MM.1S (cell line): ENCODE data around the gene RAB11FIP4.

Experiments used
- DNase-seq: peaks from one replicate; pipeline ENCODE4 v3.0.0-alpha.2; 2015
- H2AFZ ChIP-seq: fragments of 300-600 bp; sonication (generic); 2 replicates; pipeline ENCODE4 v1.6.0; 2016; ENCODE audit warnings: antibody characterized with exemption, low read length
- H3F3A ChIP-seq: fragments of 300-600 bp; sonication (generic); 2 replicates; pipeline ENCODE4 v1.6.1; 2016; ENCODE audit warnings: mild to moderate bottlenecking, antibody characterized with exemption, low read length, moderate library complexity, mixed read lengths; ENCODE audit not compliant: insufficient read depth
- H3K27ac ChIP-seq: fragments of 300-600 bp; sonication (generic); 2 replicates; pipeline ENCODE4 v1.5.1; 2016; ENCODE audit warnings: mild to moderate bottlenecking, low read length
- H3K27me3 ChIP-seq: fragments of 300-600 bp; sonication (generic); replicated peaks from 2 replicates; pipeline ENCODE4 v1.6.0; 2016; ENCODE audit warnings: low read length; ENCODE audit not compliant: insufficient read depth
- H3K36me3 ChIP-seq: fragments of 300-600 bp; sonication (generic); replicated peaks from 2 replicates; pipeline ENCODE4 v1.6.1; 2016; ENCODE audit warnings: mild to moderate bottlenecking, low read length, mixed read lengths; ENCODE audit not compliant: insufficient read depth
- H3K4me1 ChIP-seq: fragments of 300-600 bp; sonication (generic); 2 replicates; pipeline ENCODE4 v1.6.1; 2016; ENCODE audit warnings: low read length, mixed read lengths
- H3K4me2 ChIP-seq: fragments of 300-600 bp; sonication (generic); 2 replicates; pipeline ENCODE4 v1.6.0; 2016; ENCODE audit warnings: low read depth, low read length
- H3K4me3 ChIP-seq: fragments of 300-600 bp; sonication (generic); 2 replicates; pipeline ENCODE4 v1.5.1; 2016; ENCODE audit warnings: low read length, mixed read lengths
- H3K79me2 ChIP-seq: fragments of 300-600 bp; sonication (generic); 2 replicates; pipeline ENCODE4 v1.6.1; 2016; ENCODE audit warnings: mixed run types, low read length, mixed read lengths
- H3K9ac ChIP-seq: fragments of 300-600 bp; sonication (generic); 2 replicates; pipeline ENCODE4 v1.6.1; 2016; ENCODE audit warnings: low read length, mixed read lengths
- H3K9me2 ChIP-seq: fragments of 300-600 bp; sonication (generic); replicated peaks from 2 replicates; pipeline ENCODE4 v1.6.1; 2016; ENCODE audit warnings: mild to moderate bottlenecking, low read length, mixed read lengths; ENCODE audit not compliant: insufficient read depth
- H3K9me3 ChIP-seq: fragments of 300-600 bp; sonication (generic); replicated peaks from 2 replicates; pipeline ENCODE4 v1.6.1; 2016; ENCODE audit warnings: mild to moderate bottlenecking, low read length, mixed read lengths; ENCODE audit not compliant: insufficient read depth
- H4K20me1 ChIP-seq: fragments of 300-600 bp; sonication (generic); 2 replicates; pipeline ENCODE4 v1.6.1; 2016; ENCODE audit warnings: mild to moderate bottlenecking, low read length, moderate library complexity, mixed read lengths; ENCODE audit not compliant: insufficient read depth
- CTCF ChIP-seq: fragments of 300-600 bp; sonication (generic); IDR thresholded peaks from 2 replicates; pipeline ENCODE4 v1.5.1; 2016; ENCODE audit warnings: antibody characterized with exemption, low read length, mixed read lengths
- EZH2 ChIP-seq: fragments of 300-600 bp; sonication (generic); optimal IDR thresholded peaks from 2 replicates; pipeline ENCODE3; 2017; ENCODE audit warnings: low read depth, mild to moderate bottlenecking, antibody characterized with exemption, low read length, mixed read lengths
- EZH2phosphoT487 ChIP-seq: fragments of 300-600 bp; sonication (generic); IDR thresholded peaks from 2 replicates; pipeline ENCODE4 v1.6.1; 2018; ENCODE audit warnings: antibody characterized with exemption, low read length

The RAB11FIP4 gene

GRCh38 chr17:31385428-31386285, 5.8 kb upstream of the RAB11FIP4 start:
- TF ChIP-seq EZH2, result no peak
- no peak for TF ChIP-seq CTCF
- no peak for TF ChIP-seq EZH2phosphoT487
- H3K36me3 ChIP-seq, result no peaks in the 10 kb centered on the region
- H3K4me2 ChIP-seq, result no peak overlapping the region
- peaks cover 3% of the 10 kb centered on the region; the same call in 1 of the 2 replicates for H3K27me3 ChIP-seq
- no peak overlapping the region for H3K27ac ChIP-seq
- H3K9me3 ChIP-seq, result no peaks in the 10 kb centered on the region
- no peaks in the 10 kb centered on the region for H4K20me1 ChIP-seq
- H3K9ac ChIP-seq, result no peak overlapping the region
- no peaks in the 10 kb centered on the region for H3F3A ChIP-seq
- no peak overlapping the region for H2AFZ ChIP-seq
- no peaks in the 10 kb centered on the region for H3K9me2 ChIP-seq
- no peaks in the 10 kb centered on the region for H3K4me1 ChIP-seq
- H3K79me2 ChIP-seq, result no peaks in the 10 kb centered on the region
- no peak for DNase-seq
- no peak overlapping the region for H3K4me3 ChIP-seq

GRCh38 chr17:31386542-31387075, 4.9 kb upstream of the RAB11FIP4 start:
- Histone ChIP-seq H3F3A (no peaks in the 10 kb centered on the region), H3K36me3 (no peaks in the 10 kb centered on the region), H3K4me2 (no peak overlapping the region), H3K79me2 (no peaks in the 10 kb centered on the region), H4K20me1 (no peaks in the 10 kb centered on the region), H3K27me3 (peaks cover 8% of the 10 kb centered on the region; the same call in 1 of the 2 replicates), H3K27ac (no peak overlapping the region), H3K9ac (no peak overlapping the region), H2AFZ (no peak overlapping the region), H3K9me3 (no peaks in the 10 kb centered on the region), H3K4me1 (no peaks in the 10 kb centered on the region), H3K9me2 (no peaks in the 10 kb centered on the region), H3K4me3 (no peak overlapping the region)
- TF ChIP-seq EZH2 (no peak), EZH2phosphoT487 (no peak), CTCF (no peak)
- DNase-seq, result no peak

GRCh38 chr17:31387438-31387837, 4.0 kb upstream of the RAB11FIP4 start:
- no peak overlapping the region for H3K4me3 ChIP-seq
- TF ChIP-seq EZH2phosphoT487 (no peak), EZH2 (no peak), CTCF (no peak)

More at GRCh38 chr17:31387438-31387837, 4.0 kb upstream of the RAB11FIP4 start:
- no peak overlapping the region for H3K9ac ChIP-seq
- no peak overlapping the region for H3K4me2 ChIP-seq
- no peaks in the 10 kb centered on the region for H3K36me3 ChIP-seq
- H4K20me1 ChIP-seq, result no peaks in the 10 kb centered on the region
- H2AFZ ChIP-seq, result no peak overlapping the region
- no peaks in the 10 kb centered on the region for H3K79me2 ChIP-seq
- H3K4me1 ChIP-seq, result no peaks in the 10 kb centered on the region
- H3K27me3 ChIP-seq, result peaks cover 8% of the 10 kb centered on the region; the same call in 1 of the 2 replicates
- H3K9me2 ChIP-seq, result no peaks in the 10 kb centered on the region
- DNase-seq, result no peak
- no peaks in the 10 kb centered on the region for H3F3A ChIP-seq
- no peaks in the 10 kb centered on the region for H3K9me3 ChIP-seq
- no peak overlapping the region for H3K27ac ChIP-seq
